Fibroblast of mammary gland (primary cell): Measurements from ENCODE around the gene ATN1.

ENCODE experiments used
- DNase-seq: peaks from one replicate; pipeline ENCODE4 v3.0.0-alpha.2; 2010; ENCODE audit warnings: low read depth
- H3K4me3 ChIP-seq: 2 replicates; pipeline ENCODE4 v1.5.1; 2011; ENCODE audit warnings: low read depth, mild to moderate bottlenecking, low read length, moderate library complexity; ENCODE audit not compliant: control insufficient read depth
- TF ChIP-seq, protein P1 (sequence below): conservative IDR thresholded peaks from 2 replicates; pipeline ENCODE4 v1.5.1; 2011; ENCODE audit warnings: low read depth, low read length, inconsistent platforms; ENCODE audit not compliant: control insufficient read depth, insufficient read depth

The ATN1 gene

DNA sequence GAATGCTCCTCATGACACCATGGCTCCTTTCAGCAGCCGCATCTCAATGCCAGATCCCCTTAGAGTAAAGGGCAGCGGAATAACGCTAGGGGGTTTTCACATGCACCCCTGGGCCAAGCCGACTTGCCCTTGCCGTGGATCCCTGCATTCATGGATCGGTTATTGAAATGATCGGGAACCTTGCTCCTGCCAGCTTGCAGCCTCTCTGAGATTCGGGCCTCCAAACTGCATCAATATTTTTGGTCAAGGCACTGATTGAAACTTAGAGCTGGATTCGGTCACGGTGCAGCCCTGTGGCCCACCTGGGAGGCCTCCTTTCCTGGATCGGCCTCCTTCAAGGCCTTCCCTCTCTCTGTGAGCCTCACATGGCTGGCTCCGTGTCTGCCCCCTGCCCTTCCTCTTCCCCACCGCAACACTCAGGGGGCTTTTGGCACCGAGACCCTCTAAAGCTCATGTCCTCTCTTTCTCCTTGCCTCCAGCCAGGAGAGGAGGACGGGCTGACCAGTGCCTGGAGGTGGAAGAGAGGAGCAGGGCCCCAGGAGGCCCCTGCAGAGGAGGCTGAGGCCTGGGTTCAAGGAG lies 25.2 kb downstream of the ATN1 start:
- no peak for DNase-seq
- TF ChIP-seq, protein P1, sequence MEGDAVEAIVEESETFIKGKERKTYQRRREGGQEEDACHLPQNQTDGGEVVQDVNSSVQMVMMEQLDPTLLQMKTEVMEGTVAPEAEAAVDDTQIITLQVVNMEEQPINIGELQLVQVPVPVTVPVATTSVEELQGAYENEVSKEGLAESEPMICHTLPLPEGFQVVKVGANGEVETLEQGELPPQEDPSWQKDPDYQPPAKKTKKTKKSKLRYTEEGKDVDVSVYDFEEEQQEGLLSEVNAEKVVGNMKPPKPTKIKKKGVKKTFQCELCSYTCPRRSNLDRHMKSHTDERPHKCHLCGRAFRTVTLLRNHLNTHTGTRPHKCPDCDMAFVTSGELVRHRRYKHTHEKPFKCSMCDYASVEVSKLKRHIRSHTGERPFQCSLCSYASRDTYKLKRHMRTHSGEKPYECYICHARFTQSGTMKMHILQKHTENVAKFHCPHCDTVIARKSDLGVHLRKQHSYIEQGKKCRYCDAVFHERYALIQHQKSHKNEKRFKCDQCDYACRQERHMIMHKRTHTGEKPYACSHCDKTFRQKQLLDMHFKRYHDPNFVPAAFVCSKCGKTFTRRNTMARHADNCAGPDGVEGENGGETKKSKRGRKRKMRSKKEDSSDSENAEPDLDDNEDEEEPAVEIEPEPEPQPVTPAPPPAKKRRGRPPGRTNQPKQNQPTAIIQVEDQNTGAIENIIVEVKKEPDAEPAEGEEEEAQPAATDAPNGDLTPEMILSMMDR, result no peak
- no peak overlapping the region for H3K4me3 ChIP-seq

DNA sequence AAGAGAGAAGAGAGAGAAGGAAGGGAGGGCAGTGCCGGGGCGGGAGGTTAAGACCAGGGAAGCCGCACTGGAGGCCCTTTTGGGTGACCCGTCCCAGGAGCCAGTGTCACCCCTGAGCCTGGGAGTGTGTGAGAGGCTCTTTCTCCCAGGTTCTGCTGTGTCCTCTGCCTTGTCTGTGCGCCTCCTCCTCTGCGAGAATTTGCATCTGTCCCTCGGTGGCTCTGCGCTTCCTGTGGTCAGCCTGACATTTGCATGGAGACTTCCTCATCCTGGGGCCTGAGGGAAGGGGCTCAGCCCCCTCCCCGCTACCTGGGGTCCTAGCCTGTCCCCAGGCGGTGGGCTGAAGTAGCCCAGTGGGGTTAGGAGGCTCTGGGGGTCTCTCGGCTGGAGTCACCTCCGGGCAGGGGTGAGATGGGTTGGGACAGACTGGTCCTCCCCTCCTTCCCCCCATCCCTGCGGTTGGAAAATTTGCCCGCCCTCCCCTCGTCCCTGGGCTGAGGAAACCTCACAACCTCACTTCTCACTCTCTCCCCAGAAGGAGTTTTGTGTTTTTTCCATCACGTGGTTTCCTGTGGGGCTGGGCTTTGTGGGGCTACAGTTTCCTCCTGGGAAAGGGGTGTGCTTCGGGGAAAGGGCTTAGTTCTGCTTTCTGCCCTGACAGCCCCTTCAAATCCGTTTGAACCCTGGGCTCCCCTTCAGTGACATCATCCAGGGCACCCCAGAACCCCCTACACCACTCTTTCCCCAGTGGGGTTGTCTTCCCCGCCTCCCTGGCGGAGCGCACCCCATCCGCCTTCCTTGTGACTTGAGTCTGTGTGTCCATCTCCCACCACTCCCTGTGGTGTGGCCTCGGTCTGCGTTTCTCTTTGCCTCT lies 25.9 kb downstream of the ATN1 start:
- H3K4me3 ChIP-seq, result no peak overlapping the region
- TF ChIP-seq, protein P1, result no peak
- DNase-seq, result no peak

DNA sequence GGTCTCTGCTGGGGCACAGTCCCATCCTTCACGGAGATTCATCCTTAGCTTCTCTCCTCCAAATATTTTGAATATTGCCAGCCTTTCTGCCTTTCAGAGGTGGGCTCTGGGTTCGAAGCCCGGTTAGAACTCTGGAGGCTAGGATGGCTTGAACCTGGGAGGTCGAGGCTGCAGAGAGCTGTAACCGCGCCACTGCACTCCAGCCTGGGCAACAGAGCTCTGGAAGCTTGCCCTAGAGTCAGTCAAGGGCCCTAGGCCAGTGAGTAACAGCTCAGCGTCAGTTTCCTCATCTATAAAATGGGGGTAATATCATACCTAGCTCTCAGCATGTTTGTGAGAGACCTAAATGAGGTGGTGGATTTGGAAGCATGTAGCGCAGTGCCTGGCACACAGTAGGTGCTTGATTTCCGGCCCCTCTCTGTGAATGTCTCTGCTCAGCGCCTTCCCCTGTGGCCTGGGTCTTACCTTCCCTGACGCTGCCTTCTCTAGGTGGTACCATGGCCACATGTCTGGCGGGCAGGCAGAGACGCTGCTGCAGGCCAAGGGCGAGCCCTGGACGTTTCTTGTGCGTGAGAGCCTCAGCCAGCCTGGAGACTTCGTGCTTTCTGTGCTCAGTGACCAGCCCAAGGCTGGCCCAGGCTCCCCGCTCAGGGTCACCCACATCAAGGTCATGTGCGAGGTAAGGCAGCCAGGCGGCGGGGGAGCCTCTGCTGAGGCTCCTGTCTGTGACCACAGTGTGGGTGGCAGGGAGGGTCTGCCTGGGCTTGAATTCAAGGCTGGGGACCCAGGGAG lies 26.8 kb downstream of the ATN1 start:
- TF ChIP-seq, protein P1, result no peak
- no peak for DNase-seq
- no peak overlapping the region for H3K4me3 ChIP-seq

DNA sequence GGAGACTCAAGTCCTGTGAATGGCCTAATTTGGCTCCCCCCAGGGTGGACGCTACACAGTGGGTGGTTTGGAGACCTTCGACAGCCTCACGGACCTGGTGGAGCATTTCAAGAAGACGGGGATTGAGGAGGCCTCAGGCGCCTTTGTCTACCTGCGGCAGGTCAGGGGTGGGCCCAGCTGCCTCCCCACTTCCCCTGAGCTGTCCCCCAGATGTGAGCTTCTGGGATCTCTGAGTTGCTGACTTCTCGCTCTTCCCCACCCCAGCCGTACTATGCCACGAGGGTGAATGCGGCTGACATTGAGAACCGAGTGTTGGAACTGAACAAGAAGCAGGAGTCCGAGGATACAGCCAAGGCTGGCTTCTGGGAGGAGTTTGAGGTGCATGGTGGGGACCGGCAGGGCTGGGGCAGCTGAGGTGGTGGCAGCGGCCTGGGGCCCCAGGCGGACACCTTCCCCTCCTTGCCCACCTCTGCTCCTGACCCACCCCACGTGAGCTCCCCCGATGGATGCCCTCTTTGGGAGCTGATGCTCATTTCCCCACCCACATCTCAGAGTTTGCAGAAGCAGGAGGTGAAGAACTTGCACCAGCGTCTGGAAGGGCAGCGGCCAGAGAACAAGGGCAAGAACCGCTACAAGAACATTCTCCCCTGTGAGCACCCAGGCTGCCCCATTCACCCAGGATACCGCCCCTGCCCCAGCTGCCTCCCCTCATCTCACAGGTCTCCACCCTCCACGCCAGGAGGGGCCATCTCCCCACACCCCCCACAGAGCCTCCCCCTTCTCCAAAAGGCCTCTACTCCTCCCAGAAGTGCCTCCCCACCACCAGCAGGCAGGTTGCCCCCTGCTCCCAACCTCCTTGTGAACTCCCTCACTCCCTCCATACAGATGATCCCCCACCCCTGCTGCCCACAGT lies 27.6 kb downstream of the ATN1 start:
- DNase-seq, result no peak
- no peak overlapping the region for H3K4me3 ChIP-seq
- TF ChIP-seq, protein P1, result no peak

DNA sequence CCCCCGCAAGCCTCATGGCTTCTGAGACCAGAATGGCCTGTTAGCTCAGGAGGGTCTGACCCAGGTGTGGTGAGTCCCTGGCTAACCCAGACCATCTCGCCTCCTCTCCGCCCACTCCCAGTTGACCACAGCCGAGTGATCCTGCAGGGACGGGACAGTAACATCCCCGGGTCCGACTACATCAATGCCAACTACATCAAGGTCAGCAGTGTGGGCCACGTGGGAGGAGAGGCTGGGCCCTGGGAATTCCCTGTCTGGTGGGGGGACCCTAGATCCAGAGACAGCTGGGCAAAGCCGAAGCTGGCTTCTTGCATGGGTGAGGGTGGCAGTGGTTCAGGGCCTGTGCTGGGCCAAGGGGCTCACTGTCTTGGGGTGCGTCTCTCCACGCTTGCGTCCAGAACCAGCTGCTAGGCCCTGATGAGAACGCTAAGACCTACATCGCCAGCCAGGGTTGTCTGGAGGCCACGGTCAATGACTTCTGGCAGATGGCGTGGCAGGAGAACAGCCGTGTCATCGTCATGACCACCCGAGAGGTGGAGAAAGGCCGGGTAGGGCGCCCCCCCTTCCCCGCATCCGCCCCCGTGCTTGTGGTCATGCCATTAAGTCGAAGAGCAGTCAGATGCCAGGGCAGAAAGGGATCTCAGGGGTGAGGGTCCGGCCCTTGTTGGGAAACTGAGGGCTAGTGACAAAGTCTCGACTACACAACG lies 28.4 kb downstream of the ATN1 start:
- H3K4me3 ChIP-seq, result no peak overlapping the region
- no peak for DNase-seq

More for the DNA sequence above, 28.4 kb downstream of the ATN1 start:
- TF ChIP-seq, protein P1, result no peak
